Keratinocyte (primary cell): Measurements from ENCODE around the gene WDFY2. TPM values are rescaled to one million over a fixed set of nuclear protein-coding genes. Genes with fewer than 3 reads are reported as not detected.
"Not testable (repeated sequence)": the region's sequence is repeated elsewhere in the genome, so short reads cannot be mapped to it uniquely, and the experiment has no call there.

Experiments used
- DNase-seq: peaks from one replicate; pipeline ENCODE4 v3.0.0-alpha.2; 2011; ENCODE audit warnings: low read depth, missing footprints, low spot score
- FAIRE-seq: peaks from 2 replicates; lab custom pipeline; 2011; peaks lifted over from hg19 to GRCh38; lab: Jason Lieb, UNC
- H2AFZ ChIP-seq: 2 replicates; pipeline ENCODE4 v1.6.0; 2012; ENCODE audit warnings: low read length, control low read depth, inconsistent platforms; ENCODE audit not compliant: control insufficient read depth
- H3K27ac ChIP-seq: 2 replicates; pipeline ENCODE4 v1.5.1; 2011; ENCODE audit warnings: low read length; ENCODE audit not compliant: control insufficient read depth, insufficient read depth
- H3K27me3 ChIP-seq: 3 replicates; pipeline ENCODE4 v1.6.0; 2011; ENCODE audit warnings: low read length; ENCODE audit not compliant: control insufficient read depth, insufficient read depth; ENCODE audit errors: extremely low read depth
- H3K36me3 ChIP-seq, 2 experiments: 2 replicates in 1 of 2; 3 replicates in 1 of 2; pipeline ENCODE4 v1.5.1; 2011; ENCODE audit warnings: low read length in 2 of 2, mild to moderate bottlenecking in 1 of 2; ENCODE audit not compliant: control insufficient read depth in 2 of 2, insufficient read depth in 2 of 2; ENCODE audit errors: extremely low read depth in 1 of 2
- H3K4me1 ChIP-seq: 3 replicates; pipeline ENCODE4 v1.5.1; 2011; ENCODE audit warnings: low read length; ENCODE audit not compliant: control insufficient read depth, insufficient read depth; ENCODE audit errors: extremely low read depth
- H3K4me2 ChIP-seq: 3 replicates; pipeline ENCODE4 v1.6.0; 2011; ENCODE audit warnings: low read depth, low read length; ENCODE audit not compliant: control insufficient read depth, insufficient read depth; ENCODE audit errors: extremely low read depth
- H3K4me3 ChIP-seq, 3 experiments: fragments of 200-600 bp in 1 of 3; sonication (generic) in 1 of 3; 2 replicates in 2 of 3; 3 replicates in 1 of 3; pipeline ENCODE4 v1.5.1; 2011 to 2016; ENCODE audit warnings: low read length in 3 of 3, mild to moderate bottlenecking in 3 of 3, control low read depth in 2 of 3, inconsistent platforms in 1 of 3, low read depth in 1 of 3, mixed read lengths in 1 of 3, mixed run types in 1 of 3, moderate library complexity in 1 of 3; ENCODE audit not compliant: control insufficient read depth in 2 of 3, insufficient read depth in 2 of 3; ENCODE audit errors: extremely low read depth in 1 of 3
- H3K79me2 ChIP-seq: 2 replicates; pipeline ENCODE4 v1.6.0; 2012; ENCODE audit warnings: low read length; ENCODE audit not compliant: control insufficient read depth, insufficient read depth
- H3K9ac ChIP-seq: 3 replicates; pipeline ENCODE4 v1.6.0; 2011; ENCODE audit warnings: low read length; ENCODE audit not compliant: control insufficient read depth, insufficient read depth; ENCODE audit errors: extremely low read depth
- H3K9me1 ChIP-seq: 3 replicates; pipeline ENCODE4 v1.6.0; 2011; ENCODE audit warnings: low read length; ENCODE audit not compliant: control insufficient read depth, insufficient read depth; ENCODE audit errors: extremely low read depth
- H3K9me3 ChIP-seq: 2 replicates; pipeline ENCODE4 v1.5.1; 2012; ENCODE audit warnings: low read depth, low read length; ENCODE audit not compliant: control insufficient read depth
- H4K20me1 ChIP-seq: 3 replicates; pipeline ENCODE4 v1.6.0; 2011; ENCODE audit warnings: low read length; ENCODE audit not compliant: control insufficient read depth, insufficient read depth; ENCODE audit errors: extremely low read depth
- CTCF ChIP-seq, 3 experiments: IDR thresholded peaks in 1 of 3; conservative IDR thresholded peaks in 1 of 3; optimal IDR thresholded peaks in 1 of 3; 2 replicates in 2 of 3; 3 replicates in 1 of 3; pipeline versions ENCODE3 to v1.5.1; 2011; ENCODE audit warnings: low read length in 3 of 3, mild to moderate bottlenecking in 3 of 3, moderate library complexity in 2 of 3, control low read depth in 1 of 3, inconsistent platforms in 1 of 3; ENCODE audit not compliant: insufficient read depth in 2 of 3; ENCODE audit errors: extremely low read depth in 1 of 3
- EZH2 ChIP-seq: IDR thresholded peaks from one replicate; pipeline ENCODE4 v1.6.1; 2012; ENCODE audit warnings: inconsistent platforms, mild to moderate bottlenecking, low read length, moderate library complexity
- dilution Hi-C: fragments of 300-500 bp; cut with MboI; formaldehyde crosslinking; loops from one replicate; pipeline ENCODE4 v1.7.0; 2020; ENCODE audit warnings: low sequenced_read_pairs; ENCODE audit not compliant: extremely low pct_ligation_motif_present
- polyA plus RNA-seq, 5 experiments: library from polyadenylated mRNA; depleted of rRNA in 3 of 5; stranded (reverse) in 3 of 5; stranded (forward) in 1 of 5; unstranded in 1 of 5; fragments of >200 nt; gene quantifications; 1 replicate in 1 of 5; 2 replicates in 3 of 5; 3 replicates in 1 of 5; pipeline versions ENCODE4 v1.2.1 to v1.2.3, GENCODE V29; 2011 to 2012; ENCODE audit warnings: missing spikeins in 2 of 5, low read depth in 1 of 5, low replicate concordance in 1 of 5

Gene WDFY2
- polyA plus RNA-seq, 1 donor (not counting 4 experiments of a cell fraction or from before 2014, with no cell fraction given): 18.6 TPM

DNA sequence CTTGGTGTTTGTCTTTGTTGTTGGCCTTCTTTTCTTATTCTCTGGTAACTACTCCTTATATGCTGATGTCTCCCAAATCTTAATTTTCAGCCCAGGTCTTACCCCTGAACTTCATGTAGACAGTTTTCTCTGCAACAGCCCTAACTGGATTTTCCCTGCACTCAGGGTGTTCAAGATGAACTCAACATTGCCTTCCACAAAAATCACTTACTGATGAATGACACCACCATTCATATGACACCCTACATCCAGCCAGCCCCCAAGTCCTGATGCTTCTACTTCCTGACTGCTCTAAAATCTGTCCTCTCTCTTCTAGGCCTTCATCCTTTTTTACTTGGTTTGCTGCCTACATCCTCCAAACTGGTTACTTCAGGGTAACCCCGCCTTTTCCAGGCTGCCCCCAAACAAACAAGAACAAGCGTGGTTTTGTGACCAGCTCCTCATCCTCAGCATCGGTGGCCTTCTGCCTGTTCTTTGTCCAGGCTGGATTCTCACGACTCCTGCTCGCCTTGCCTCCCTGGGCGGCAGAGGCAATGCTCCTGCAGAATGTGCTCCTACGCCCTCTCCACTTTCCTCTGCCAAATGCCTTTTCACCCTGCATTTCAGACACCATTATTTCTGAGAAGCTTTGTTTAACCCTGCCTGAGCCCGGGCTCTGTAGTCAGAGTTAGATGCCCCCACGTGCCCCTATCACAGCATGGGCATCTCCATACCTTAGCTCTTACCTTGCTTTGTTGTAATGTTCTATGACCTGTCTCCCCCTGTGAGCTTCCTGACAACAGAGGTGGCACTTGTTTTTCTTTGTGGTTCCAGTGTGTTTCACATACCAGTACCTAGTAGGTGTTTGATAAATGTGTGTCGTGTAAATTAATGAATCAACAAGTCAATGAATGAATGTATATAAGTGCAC is 61.8 kb downstream of the WDFY2 start:
- DNase-seq (no peak), FAIRE-seq (no peak)
- peaks cover 48% of the 10 kb centered on the region for H3K4me1 ChIP-seq
- no peak overlapping the region for H3K4me3 ChIP-seq
- dilution Hi-C loops: no loop called here
- peak overlapping the region; percentile 86 for H3K4me2 ChIP-seq
- H3K36me3 ChIP-seq: no peaks in the 10 kb centered on the region
- H3K27ac ChIP-seq: peak overlapping the region; percentile 80
- H3K27me3 ChIP-seq: no peaks in the 10 kb centered on the region
- H3K9me1 ChIP-seq: no peaks in the 10 kb centered on the region
- no peak for TF ChIP-seq EZH2
- no peak for TF ChIP-seq CTCF (optimal IDR thresholded peaks at IDR 0.05 in 1 of 3, IDR thresholded peaks at IDR 0.05 in 1 of 3, conservative IDR thresholded peaks at IDR 0.05 in 1 of 3; ENCODE audit: extremely low read depth in 1 of 3, insufficient read depth in 2 of 3, low read length in 3 of 3)
- H2AFZ ChIP-seq: no peak overlapping the region
- no peaks in the 10 kb centered on the region for H4K20me1 ChIP-seq
- no peaks in the 10 kb centered on the region for H3K9me3 ChIP-seq
- H3K79me2 ChIP-seq: peaks cover 57% of the 10 kb centered on the region
- peak overlapping the region; percentile 16 for H3K9ac ChIP-seq

DNA sequence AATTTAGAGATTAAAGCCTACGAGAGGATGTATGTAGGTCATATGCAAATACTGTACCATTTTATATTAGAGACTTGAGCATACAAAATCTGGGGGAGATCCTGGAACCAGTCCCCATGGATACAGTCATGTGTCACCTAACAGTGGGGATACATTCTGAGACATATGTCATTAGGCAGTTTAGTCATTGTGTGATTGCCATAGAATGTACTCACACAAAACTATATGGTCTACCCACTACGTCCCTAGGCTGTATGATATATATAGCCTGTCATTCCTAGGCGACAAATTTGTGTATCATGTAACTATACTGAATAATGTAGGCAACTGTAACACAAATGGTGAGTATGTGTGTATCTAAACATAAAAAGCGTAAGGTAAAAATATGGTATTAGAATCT is 62.8 kb downstream of the WDFY2 start:
- Histone ChIP-seq H3K27ac (no peak overlapping the region), H3K9me3 (no peaks in the 10 kb centered on the region), H3K4me1 (peaks cover 44% of the 10 kb centered on the region), H3K79me2 (peaks cover 58% of the 10 kb centered on the region), H3K4me2 (no peak overlapping the region), H3K9me1 (no peaks in the 10 kb centered on the region), H3K27me3 (no peaks in the 10 kb centered on the region), H4K20me1 (no peaks in the 10 kb centered on the region), H3K4me3 (no peak overlapping the region), H2AFZ (no peak overlapping the region), H3K9ac (no peak overlapping the region), H3K36me3 (no peaks in the 10 kb centered on the region)
- TF ChIP-seq CTCF (optimal IDR thresholded peaks at IDR 0.05 in 1 of 3, IDR thresholded peaks at IDR 0.05 in 1 of 3, conservative IDR thresholded peaks at IDR 0.05 in 1 of 3; ENCODE audit: extremely low read depth in 1 of 3, insufficient read depth in 2 of 3, low read length in 3 of 3) (no peak), EZH2 (no peak)
- DNase-seq (no peak), FAIRE-seq (no peak)
- dilution Hi-C loops: no loop called here

DNA sequence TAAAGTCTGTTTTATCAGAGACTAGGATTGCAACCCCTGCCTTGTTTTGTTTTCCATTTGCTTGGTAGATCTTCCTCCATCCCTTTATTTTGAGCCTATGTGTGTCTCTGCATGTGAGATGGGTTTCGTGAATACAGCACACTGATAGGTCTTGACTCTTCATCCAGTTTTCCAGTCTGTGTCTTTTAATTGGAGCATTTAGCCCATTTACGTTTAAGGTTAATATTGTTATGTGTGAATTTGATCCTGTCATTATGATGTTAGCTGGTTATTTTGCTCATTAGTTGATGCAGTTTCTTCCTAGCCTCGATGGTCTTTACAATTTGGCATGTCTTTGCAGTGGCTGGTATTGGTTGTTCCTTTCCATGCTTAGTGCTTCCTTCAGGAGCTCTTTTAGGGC is 67.9 kb downstream of the WDFY2 start:
- FAIRE-seq, dilution Hi-C loops, H3K4me1 ChIP-seq, H3K27me3 ChIP-seq, H3K4me2 ChIP-seq, H3K4me3 ChIP-seq, H3K36me3 ChIP-seq, H3K9me3 ChIP-seq, H3K9ac ChIP-seq, H3K27ac ChIP-seq, H2AFZ ChIP-seq, DNase-seq, H3K9me1 ChIP-seq, H4K20me1 ChIP-seq: not testable (repeated sequence)
- peaks cover 70% of the 10 kb centered on the region for H3K79me2 ChIP-seq
